Measurements from ENCODE around the gene GARIN1A. TPM values are rescaled to one million over a fixed set of nuclear protein-coding genes. Genes with fewer than 3 reads are reported as not detected.
"Not testable (repeated sequence)": the region's sequence is repeated elsewhere in the genome, so short reads cannot be mapped to it uniquely, and the experiment has no call there.

The GARIN1A gene
- 2.1 TPM for total RNA-seq
- long read RNA-seq, result 0 reads

GRCh38 chr7:128671992-128672391 is at the start of gene GARIN1A:
Gene GARIN1A (plus strand): TSS chr7:128672292. CDS start chr7:128672398, 106 bp downstream.
- Histone ChIP-seq H3K36me3 (no peaks in the 10 kb centered on the region), H3K27me3 (no peaks in the 10 kb centered on the region), H3K27ac (no peak within 1 kb of the TSS), H3K9me3 (no peaks in the 10 kb centered on the region), H3K4me1 (no peaks in the 10 kb centered on the region), H3K4me3 (no peak within 1 kb of the TSS)
- no peak for DNase-seq
- intact Hi-C loops (cut with DNase I), result no loop called here
- no peak for TF ChIP-seq CTCF (IDR thresholded peaks at IDR 0.05)
- no peak for ATAC-seq

- not testable (repeated sequence) for ATAC-seq
Measured at GRCh38 chr7:128627124-128627523, 45.0 kb upstream of the GARIN1A start.

GRCh38 chr7:128633915-128634314 is 38.2 kb upstream of the GARIN1A start:
- H3K27me3 ChIP-seq; H3K27ac ChIP-seq; ATAC-seq; H3K4me1 ChIP-seq; H3K4me3 ChIP-seq; intact Hi-C loops (cut with DNase I); DNase-seq; H3K9me3 ChIP-seq: not testable (repeated sequence)
- peaks cover 67% of the 10 kb centered on the region for H3K36me3 ChIP-seq

More at GRCh38 chr7:128627124-128627523, 45.0 kb upstream of the GARIN1A start:
- H3K4me3 ChIP-seq; H3K27me3 ChIP-seq; H3K4me1 ChIP-seq; DNase-seq; intact Hi-C loops (cut with DNase I); H3K9me3 ChIP-seq; H3K27ac ChIP-seq: not testable (repeated sequence)
- peaks cover 91% of the 10 kb centered on the region for H3K36me3 ChIP-seq

- H3K36me3 ChIP-seq, result peaks cover 48% of the 10 kb centered on the region
- H3K4me1 ChIP-seq; DNase-seq; intact Hi-C loops (cut with DNase I); ATAC-seq; H3K27me3 ChIP-seq; H3K27ac ChIP-seq; H3K9me3 ChIP-seq; H3K4me3 ChIP-seq: not testable (repeated sequence)
Measured at GRCh38 chr7:128645206-128645605, 26.9 kb upstream of the GARIN1A start.

- DNase-seq, H3K9me3 ChIP-seq: not testable (repeated sequence)
- peaks cover 43% of the 10 kb centered on the region for H3K36me3 ChIP-seq
Measured at GRCh38 chr7:128645844-128646243, 26.2 kb upstream of the GARIN1A start.

GRCh38 chr7:128646877-128647276 is 25.2 kb upstream of the GARIN1A start:
- H3K9me3 ChIP-seq; intact Hi-C loops (cut with DNase I); H3K4me3 ChIP-seq; H3K27ac ChIP-seq; DNase-seq; ATAC-seq; H3K4me1 ChIP-seq; H3K27me3 ChIP-seq: not testable (repeated sequence)
- peaks cover 45% of the 10 kb centered on the region for H3K36me3 ChIP-seq

More at GRCh38 chr7:128645844-128646243, 26.2 kb upstream of the GARIN1A start:
- H3K4me3 ChIP-seq; ATAC-seq; intact Hi-C loops (cut with DNase I); H3K4me1 ChIP-seq; H3K27ac ChIP-seq; H3K27me3 ChIP-seq: not testable (repeated sequence)

- H3K4me1 ChIP-seq; H3K27me3 ChIP-seq; intact Hi-C loops (cut with DNase I); DNase-seq; H3K9me3 ChIP-seq; H3K4me3 ChIP-seq; H3K27ac ChIP-seq; ATAC-seq: not testable (repeated sequence)
- peaks cover 24% of the 10 kb centered on the region for H3K36me3 ChIP-seq
Measured at GRCh38 chr7:128651096-128651495, 21.0 kb upstream of the GARIN1A start.

- intact Hi-C loops (cut with DNase I), result not testable (repeated sequence)
Measured at GRCh38 chr7:128652606-128653005, 19.5 kb upstream of the GARIN1A start.

GRCh38 chr7:128653197-128653596 is 18.9 kb upstream of the GARIN1A start:
- H3K27me3 ChIP-seq; ATAC-seq; H3K4me1 ChIP-seq; H3K4me3 ChIP-seq; DNase-seq; H3K27ac ChIP-seq; intact Hi-C loops (cut with DNase I); H3K9me3 ChIP-seq: not testable (repeated sequence)
- H3K36me3 ChIP-seq, result peaks cover 19% of the 10 kb centered on the region

More at GRCh38 chr7:128652606-128653005, 19.5 kb upstream of the GARIN1A start:
- DNase-seq, H3K27me3 ChIP-seq, H3K4me1 ChIP-seq, H3K9me3 ChIP-seq, H3K27ac ChIP-seq, ATAC-seq, H3K4me3 ChIP-seq: not testable (repeated sequence)
- H3K36me3 ChIP-seq, result peaks cover 19% of the 10 kb centered on the region

- not testable (repeated sequence) for ATAC-seq
Measured at GRCh38 chr7:128654080-128654479, 18.0 kb upstream of the GARIN1A start.

GRCh38 chr7:128654501-128654900 is 17.6 kb upstream of the GARIN1A start:
- H3K27ac ChIP-seq; H3K4me3 ChIP-seq; H3K4me1 ChIP-seq; DNase-seq; H3K27me3 ChIP-seq; H3K9me3 ChIP-seq; ATAC-seq; intact Hi-C loops (cut with DNase I): not testable (repeated sequence)
- H3K36me3 ChIP-seq, result peaks cover 19% of the 10 kb centered on the region

More at GRCh38 chr7:128654080-128654479, 18.0 kb upstream of the GARIN1A start:
- H3K4me3 ChIP-seq; H3K9me3 ChIP-seq; H3K27me3 ChIP-seq; H3K27ac ChIP-seq; intact Hi-C loops (cut with DNase I); H3K4me1 ChIP-seq; DNase-seq: not testable (repeated sequence)
- H3K36me3 ChIP-seq, result peaks cover 19% of the 10 kb centered on the region

- DNase-seq; intact Hi-C loops (cut with DNase I); H3K27ac ChIP-seq; H3K27me3 ChIP-seq; H3K9me3 ChIP-seq; H3K4me1 ChIP-seq; H3K36me3 ChIP-seq; ATAC-seq; H3K4me3 ChIP-seq: not testable (repeated sequence)
Measured at GRCh38 chr7:128658428-128658827, 13.7 kb upstream of the GARIN1A start.

Measured in upper lobe of right lung (tissue), 1 donor.